NT2/D1 (cell line): Measurements from ENCODE around the gene FBXO22.
"Not testable (repeated sequence)": the region's sequence is repeated elsewhere in the genome, so short reads cannot be mapped to it uniquely, and the experiment has no call there.

Source experiments
- DNase-seq: peaks from one replicate; pipeline ENCODE4 v3.0.0-alpha.2; 2011; ENCODE audit warnings: low read depth, low spot score
- H3K27me3 ChIP-seq: 2 replicates; pipeline ENCODE4 v1.6.0; 2011; ENCODE audit warnings: mild to moderate bottlenecking; ENCODE audit not compliant: insufficient read length, insufficient read depth
- H3K36me3 ChIP-seq: 2 replicates; pipeline ENCODE4 v1.6.1; 2011; ENCODE audit warnings: mild to moderate bottlenecking, low read length, mixed read lengths; ENCODE audit not compliant: insufficient read depth, insufficient read length
- H3K4me1 ChIP-seq: 2 replicates; pipeline ENCODE4 v1.5.1; 2011; ENCODE audit not compliant: insufficient read depth, insufficient read length
- H3K4me3 ChIP-seq: 2 replicates; pipeline ENCODE4 v1.5.1; 2011; ENCODE audit warnings: low read depth; ENCODE audit not compliant: insufficient read length
- H3K9ac ChIP-seq: 2 replicates; pipeline ENCODE4 v1.6.0; 2011; ENCODE audit warnings: low read depth; ENCODE audit not compliant: insufficient read length
- H3K9me3 ChIP-seq: 2 replicates; pipeline ENCODE4 v1.5.1; 2011; ENCODE audit warnings: mild to moderate bottlenecking, low read length; ENCODE audit not compliant: insufficient read depth
- SUZ12 ChIP-seq: IDR thresholded peaks from 2 replicates; pipeline ENCODE4 v1.6.1; 2011; ENCODE audit not compliant: insufficient read length, insufficient read depth; ENCODE audit errors: extremely low read depth
- YY1 ChIP-seq: IDR thresholded peaks from 2 replicates; pipeline ENCODE4 v1.6.1; 2011; ENCODE audit not compliant: insufficient read length, insufficient read depth
- ZNF274 ChIP-seq: IDR thresholded peaks from 2 replicates; pipeline ENCODE4 v1.6.1; 2011; ENCODE audit warnings: mild to moderate bottlenecking, low read depth, low read length

FBXO22 gene

GRCh38 chr15:75903331-75904239 lies at the start of gene FBXO22:
Gene FBXO22 (plus strand): TSS chr15:75903878. CDS start chr15:75903964, 86 bp downstream.
- peak; percentile 90 for DNase-seq
- peaks cover 4% of the 10 kb centered on the region for H3K4me1 ChIP-seq
- no peak for TF ChIP-seq ZNF274
- no peaks in the 10 kb centered on the region for H3K9me3 ChIP-seq
- H3K27me3 ChIP-seq, result no peaks in the 10 kb centered on the region
- peaks cover 35% of the 10 kb centered on the region for H3K36me3 ChIP-seq
- H3K9ac ChIP-seq, result peak within 1 kb of the TSS; percentile 98
- peak within 1 kb of the TSS; percentile 95 for H3K4me3 ChIP-seq

DNA sequence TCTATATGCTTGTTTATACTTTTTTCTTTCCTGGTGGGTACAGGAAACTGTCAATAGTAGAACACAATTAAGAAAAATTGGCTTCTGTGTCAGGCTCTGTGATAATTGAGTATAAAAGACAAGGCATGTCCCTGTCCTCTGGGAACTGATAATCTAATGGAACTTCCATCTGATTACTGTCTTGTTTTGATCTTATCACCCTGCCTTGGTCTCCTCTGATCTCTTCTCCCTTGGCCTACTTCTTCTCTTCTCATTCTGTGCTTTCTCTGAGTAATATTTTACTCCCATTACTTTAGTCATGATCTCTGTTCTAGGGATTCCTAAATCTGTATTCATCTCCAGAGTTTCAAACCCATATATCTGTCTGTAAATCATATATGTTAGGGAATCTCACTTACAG lies 45.8 kb upstream of the FBXO22 start:
- no peak overlapping the region for H3K9ac ChIP-seq
- TF ChIP-seq SUZ12 (no peak), YY1 (no peak), ZNF274 (no peak)
- no peaks in the 10 kb centered on the region for H3K9me3 ChIP-seq
- H3K36me3 ChIP-seq, result peaks cover 55% of the 10 kb centered on the region
- H3K4me3 ChIP-seq, result no peak overlapping the region
- H3K27me3 ChIP-seq, result no peaks in the 10 kb centered on the region
- DNase-seq, result no peak
- H3K4me1 ChIP-seq, result no peaks in the 10 kb centered on the region

DNA sequence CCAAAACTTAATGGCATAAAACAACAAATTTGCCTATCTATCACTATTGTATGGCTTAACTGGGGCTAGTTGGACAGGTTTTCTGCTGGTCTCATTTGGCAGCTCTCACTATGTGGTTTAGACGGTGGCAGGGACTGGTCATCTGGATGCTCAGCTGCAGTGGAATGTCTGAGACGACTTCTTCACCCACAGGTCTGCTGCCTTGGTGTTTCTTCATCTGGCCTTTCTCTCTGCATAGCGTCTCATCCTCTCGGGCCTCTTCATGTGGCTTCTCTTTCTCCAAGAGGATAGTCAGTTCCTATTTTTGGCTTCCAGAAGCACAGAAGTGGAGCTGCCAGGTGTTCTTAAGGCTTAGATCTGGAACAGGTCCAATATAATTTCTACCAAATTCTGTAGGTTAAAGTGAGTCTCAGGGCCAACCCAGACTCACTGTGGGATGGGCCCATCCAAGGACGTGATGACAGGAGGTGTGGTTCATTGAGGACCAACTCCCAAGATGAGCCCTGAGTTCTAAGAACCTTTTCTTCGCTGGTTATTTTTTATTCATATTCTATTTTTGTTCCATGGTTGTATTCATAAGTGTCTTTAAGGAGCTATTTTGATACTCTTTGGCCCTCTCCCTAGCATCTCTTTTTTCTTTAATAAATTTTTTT lies 41.8 kb upstream of the FBXO22 start:
- TF ChIP-seq SUZ12 (no peak), YY1 (no peak), ZNF274 (no peak)
- H3K4me1 ChIP-seq, result no peaks in the 10 kb centered on the region
- H3K4me3 ChIP-seq, result no peak overlapping the region
- no peak for DNase-seq
- H3K36me3 ChIP-seq, result peaks cover 29% of the 10 kb centered on the region
- H3K27me3 ChIP-seq, result no peaks in the 10 kb centered on the region
- H3K9me3 ChIP-seq, result no peaks in the 10 kb centered on the region
- no peak overlapping the region for H3K9ac ChIP-seq

- DNase-seq, result no peak
- Histone ChIP-seq H3K27me3 (no peaks in the 10 kb centered on the region), H3K4me1 (no peaks in the 10 kb centered on the region), H3K9ac (no peak overlapping the region), H3K36me3 (peaks cover 27% of the 10 kb centered on the region), H3K4me3 (no peak overlapping the region), H3K9me3 (no peaks in the 10 kb centered on the region)
- TF ChIP-seq ZNF274 (no peak), YY1 (no peak), SUZ12 (no peak)
These were observed 40.9 kb upstream of the FBXO22 start for GRCh38 chr15:75862796-75863195.

DNA sequence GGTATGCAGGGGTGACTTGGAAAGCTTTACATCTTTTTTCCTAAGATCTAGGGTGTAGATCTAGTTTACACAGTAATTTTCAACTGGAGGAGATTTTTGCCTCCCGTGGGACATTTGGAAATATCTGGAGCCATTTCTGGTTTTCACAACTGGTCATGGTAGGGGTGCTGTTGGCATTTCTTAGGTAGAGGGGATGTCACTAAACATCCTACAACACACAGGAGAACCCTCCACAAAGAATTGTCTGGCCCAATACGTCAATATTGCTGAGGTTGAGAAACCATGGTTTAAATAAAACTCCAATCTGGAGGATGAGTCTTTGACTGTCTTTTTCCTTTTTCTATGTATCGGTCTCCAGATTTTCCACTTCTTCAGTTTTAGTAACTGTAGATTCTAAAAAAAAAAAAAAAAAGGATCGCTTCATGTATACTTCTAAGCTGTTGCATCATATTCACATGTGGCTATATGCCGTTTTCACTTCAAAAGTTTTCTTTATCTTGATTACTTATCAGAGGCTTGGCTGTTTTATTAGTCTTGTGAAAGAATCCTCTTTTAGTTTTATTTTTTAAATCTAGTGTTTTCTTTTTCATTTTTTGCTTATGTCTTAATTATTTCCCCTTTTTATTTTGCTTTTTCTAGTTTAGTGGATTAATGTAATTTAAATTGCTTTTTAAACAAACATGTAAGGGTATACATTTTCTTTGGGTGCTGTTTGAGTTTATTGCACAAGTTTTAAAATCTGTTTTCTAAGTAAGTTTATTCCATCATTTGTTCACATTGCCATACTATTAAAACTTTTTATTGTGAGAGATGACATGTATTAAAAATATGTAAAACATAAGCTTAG lies 39.2 kb upstream of the FBXO22 start:
- H3K9ac ChIP-seq, result no peak overlapping the region
- H3K36me3 ChIP-seq, result peaks cover 27% of the 10 kb centered on the region
- no peak overlapping the region for H3K4me3 ChIP-seq
- no peak for TF ChIP-seq SUZ12
- no peak for TF ChIP-seq ZNF274
- no peak for TF ChIP-seq YY1
- no peaks in the 10 kb centered on the region for H3K4me1 ChIP-seq
- no peak for DNase-seq
- H3K27me3 ChIP-seq, result no peaks in the 10 kb centered on the region
- H3K9me3 ChIP-seq, result no peaks in the 10 kb centered on the region

DNA sequence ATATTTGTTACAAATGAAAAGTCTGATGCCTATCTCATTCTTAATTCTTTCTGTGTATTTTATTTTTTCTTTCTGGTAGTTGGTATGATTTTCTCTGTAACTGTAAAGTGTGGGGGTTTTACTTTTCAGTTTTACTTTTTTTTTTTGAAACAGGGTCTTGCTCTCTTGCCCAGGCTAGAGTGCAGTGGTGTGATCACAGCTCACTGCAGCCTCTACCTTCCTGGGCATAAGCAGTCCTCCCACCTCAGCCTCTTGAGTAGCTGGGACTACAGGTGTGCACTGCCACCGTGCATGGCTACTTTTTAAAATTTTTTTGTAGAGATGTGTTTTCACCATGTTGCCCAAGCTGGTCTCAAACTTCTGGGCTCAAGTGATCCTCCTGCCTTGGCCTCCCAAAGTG lies 37.6 kb upstream of the FBXO22 start:
- H3K9me3 ChIP-seq, H3K27me3 ChIP-seq, DNase-seq, H3K4me1 ChIP-seq, H3K4me3 ChIP-seq, H3K9ac ChIP-seq: not testable (repeated sequence)
- H3K36me3 ChIP-seq, result peaks cover 20% of the 10 kb centered on the region

GRCh38 chr15:75866916-75867315 lies 36.8 kb upstream of the FBXO22 start:
- H3K9me3 ChIP-seq, result no peaks in the 10 kb centered on the region
- no peak for TF ChIP-seq YY1
- no peak for TF ChIP-seq SUZ12
- TF ChIP-seq ZNF274, result no peak
- H3K9ac ChIP-seq, result no peak overlapping the region
- H3K4me3 ChIP-seq, result no peak overlapping the region
- H3K4me1 ChIP-seq, result no peaks in the 10 kb centered on the region
- H3K36me3 ChIP-seq, result peaks cover 16% of the 10 kb centered on the region
- H3K27me3 ChIP-seq, result no peaks in the 10 kb centered on the region
- DNase-seq, result no peak
